Tibial nerve (tissue), 4 donors: ENCODE measurements around the gene SRR. TPM values are rescaled to one million over a fixed set of nuclear protein-coding genes. Genes with fewer than 3 reads are reported as not detected.

Experiments
- DNase-seq, 2 donors: peaks; one replicate each; pipeline ENCODE4 v3.0.0-alpha.2; 2019; ENCODE audit warnings: low spot score in 2 of 2
- H3K27ac ChIP-seq, 4 donors: fragments of 200-600 bp; sonication (generic) in 3 of 4; one replicate each; pipeline ENCODE4 v1.5.1; 2017 to 2019; ENCODE audit warnings: mild to moderate bottlenecking in 1 of 4
- H3K27me3 ChIP-seq, 2 donors: fragments of 200-600 bp; sonication (generic) in 1 of 2; one replicate each; pipeline versions ENCODE4 v1.5.1 to v1.6.0; 2017 to 2019
- H3K36me3 ChIP-seq, 3 donors: fragments of 200-600 bp; sonication (generic); one replicate each; pipeline ENCODE4 v1.5.1; 2018 to 2019
- H3K4me1 ChIP-seq, 4 donors: fragments of 200-600 bp; sonication (generic) in 3 of 4; one replicate each; pipeline ENCODE4 v1.5.1; 2017 to 2019
- H3K4me3 ChIP-seq, 4 donors: fragments of 200-600 bp; sonication (generic) in 3 of 4; one replicate each; pipeline ENCODE4 v1.5.1; 2017 to 2019; ENCODE audit warnings: mild to moderate bottlenecking in 1 of 4, moderate library complexity in 1 of 4
- H3K9me3 ChIP-seq, 4 donors: fragments of 200-600 bp; sonication (generic) in 3 of 4; one replicate each; pipeline ENCODE4 v1.5.1; 2017 to 2019
- CTCF ChIP-seq, 5 experiments: fragments of 200-600 bp in 3 of 5; fragments of 450-650 bp in 2 of 5; sonication (generic) in 3 of 5; IDR thresholded peaks; one replicate each; pipeline ENCODE4 v1.5.1; 2016 to 2019; ENCODE audit warnings: antibody characterized with exemption in 5 of 5, mild to moderate bottlenecking in 3 of 5, moderate library complexity in 2 of 5
- EP300 ChIP-seq, 2 donors: sonication (generic); formaldehyde crosslinking; IDR thresholded peaks; one replicate each; pipeline ENCODE4 v1.6.1; 2017; ENCODE audit warnings: antibody characterized with exemption in 2 of 2, mild to moderate bottlenecking in 1 of 2
- POLR2A ChIP-seq, 2 donors: fragments of 450-650 bp; IDR thresholded peaks; one replicate each; pipeline ENCODE4 v1.6.1; 2017; ENCODE audit warnings: antibody characterized with exemption in 2 of 2, mild to moderate bottlenecking in 2 of 2, moderate library complexity in 2 of 2
- WGBS, 2 donors: methylation state at CpG; one replicate each; pipeline ENCODE4 v1.1.5; 2018; 5-methylcytosine and 5-hydroxymethylcytosine counted together
- total RNA-seq, 4 donors: library from RNA; depleted of rRNA; stranded (reverse); fragments of >200 nt; gene quantifications; one replicate each; pipeline ENCODE4 v1.1.0, GENCODE V29; 2016

Gene SRR
- total RNA-seq, 4 donors from 2014 or later: 6.3 to 13.8 (median 7.9) TPM

GRCh38 chr17:2362416-2362815, 58.7 kb downstream of the SRR start:
- no peaks in the 10 kb centered on the region for H3K9me3 ChIP-seq
- H3K27me3 ChIP-seq: no peaks in the 10 kb centered on the region
- no peak for DNase-seq
- H3K27ac ChIP-seq: no peak overlapping the region
- H3K4me3 ChIP-seq: no peak overlapping the region
- TF ChIP-seq CTCF (IDR thresholded peaks at IDR 0.05): no peak
- TF ChIP-seq POLR2A (IDR thresholded peaks at IDR 0.05): no peak
- TF ChIP-seq EP300 (IDR thresholded peaks at IDR 0.05): no peak
- 94% methylated on average over 17 to 19 of the region's 19 CpGs for WGBS, 2 donors
- H3K36me3 ChIP-seq: peaks cover 0 to 81% (median 0%) of the 10 kb centered on the region in 3 donors
- H3K4me1 ChIP-seq: peaks cover 0 to 14% (median 0%) of the 10 kb centered on the region in 4 donors

DNA sequence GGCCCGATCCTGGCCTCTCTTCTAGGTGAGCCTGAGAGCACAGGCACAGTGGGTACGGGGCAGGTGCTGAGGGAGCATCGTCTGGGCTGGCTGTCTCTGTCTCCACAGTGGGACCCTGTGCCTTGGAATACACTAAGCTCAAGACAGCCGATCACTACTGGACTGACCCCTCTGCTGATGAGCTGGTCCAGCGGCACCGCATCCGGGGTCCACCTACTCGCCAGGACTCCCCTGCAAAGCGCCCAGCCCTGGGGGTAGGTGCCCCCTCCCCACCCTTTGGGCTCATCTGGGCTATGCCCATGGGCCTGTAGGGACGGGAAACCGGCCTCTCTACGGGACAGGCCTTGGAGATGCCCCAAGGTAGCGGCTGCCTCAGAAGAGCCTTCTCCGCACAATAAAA, 59.1 kb downstream of the SRR start:
- no peak for DNase-seq
- WGBS, 2 donors: 94 to 96% methylated on average over 13 of the region's 14 CpGs
- Histone ChIP-seq H3K4me3 (no peak overlapping the region), H3K27ac (no peak overlapping the region), H3K36me3 (peaks cover 0 to 85% (median 0%) of the 10 kb centered on the region in 3 donors), H3K27me3 (no peaks in the 10 kb centered on the region), H3K9me3 (no peaks in the 10 kb centered on the region), H3K4me1 (peaks cover 0 to 14% (median 0%) of the 10 kb centered on the region in 4 donors)
- TF ChIP-seq EP300 (IDR thresholded peaks at IDR 0.05): no peak
- TF ChIP-seq POLR2A (IDR thresholded peaks at IDR 0.05): no peak
- TF ChIP-seq CTCF (IDR thresholded peaks at IDR 0.05): no peak

- 88 to 94% methylated on average over 15 to 20 of the region's 21 CpGs for WGBS, 2 donors
- DNase-seq: no peak
- peaks cover 0 to 85% (median 0%) of the 10 kb centered on the region in 3 donors for H3K36me3 ChIP-seq
Measured at GRCh38 chr17:2363318-2363717, 59.6 kb downstream of the SRR start.

GRCh38 chr17:2363851-2364762, 60.4 kb downstream of the SRR start:
- DNase-seq: no peak
- WGBS, 2 donors: 74 to 77% methylated on average over 25 of the region's 26 CpGs
- no peaks in the 10 kb centered on the region for H3K27me3 ChIP-seq
- peaks cover 0 to 14% (median 0%) of the 10 kb centered on the region in 4 donors for H3K4me1 ChIP-seq
- TF ChIP-seq EP300 (IDR thresholded peaks at IDR 0.05) (no peak), CTCF (IDR thresholded peaks at IDR 0.05) (no peak), POLR2A (IDR thresholded peaks at IDR 0.05) (no peak)
- H3K9me3 ChIP-seq: no peaks in the 10 kb centered on the region
- peaks cover 0 to 93% (median 0%) of the 10 kb centered on the region in 3 donors for H3K36me3 ChIP-seq
- H3K27ac ChIP-seq: no peak overlapping the region
- no peak overlapping the region for H3K4me3 ChIP-seq

More at GRCh38 chr17:2363318-2363717, 59.6 kb downstream of the SRR start:
- Histone ChIP-seq H3K4me1 (peaks cover 0 to 14% (median 0%) of the 10 kb centered on the region in 4 donors), H3K9me3 (no peaks in the 10 kb centered on the region), H3K27ac (no peak overlapping the region), H3K27me3 (no peaks in the 10 kb centered on the region), H3K4me3 (no peak overlapping the region)
- no peak for TF ChIP-seq POLR2A (IDR thresholded peaks at IDR 0.05)
- TF ChIP-seq EP300 (IDR thresholded peaks at IDR 0.05): no peak
- TF ChIP-seq CTCF (IDR thresholded peaks at IDR 0.05): no peak

- Histone ChIP-seq H3K4me3 (no peak overlapping the region), H3K36me3 (peaks cover 0 to 94% (median 0%) of the 10 kb centered on the region in 3 donors), H3K9me3 (no peaks in the 10 kb centered on the region), H3K27me3 (no peaks in the 10 kb centered on the region), H3K27ac (no peak overlapping the region), H3K4me1 (peaks cover 0 to 17% (median 0%) of the 10 kb centered on the region in 4 donors)
- DNase-seq: no peak
- 83 to 88% methylated on average over 10 to 12 of the region's 12 CpGs for WGBS, 2 donors
- TF ChIP-seq EP300 (IDR thresholded peaks at IDR 0.05) (no peak), POLR2A (IDR thresholded peaks at IDR 0.05) (no peak), CTCF (IDR thresholded peaks at IDR 0.05) (no peak)
Measured at GRCh38 chr17:2364763-2365116, 61.0 kb downstream of the SRR start.
